OCI-M2 (cell line): ENCODE data around the gene GAN.

Source experiments
- DNase-seq: peaks from one replicate; lab custom pipeline; 2025; ENCODE audit not compliant: unreplicated experiment; lab: John Stamatoyannopoulos, UW

The GAN gene

GRCh38 chr16:81314603-81315270 is at the start of gene GAN:
Gene GAN (plus strand): TSS chr16:81314962. CDS start chr16:81315114, 152 bp downstream.
- peak; percentile 59 for DNase-seq

GRCh38 chr16:81265052-81265451 is 49.7 kb upstream of the GAN start:
- DNase-seq, result no peak

- no peak for DNase-seq
These were observed 48.9 kb upstream of the GAN start for GRCh38 chr16:81265658-81266451.

GRCh38 chr16:81266680-81267095 is 48.1 kb upstream of the GAN start:
- no peak for DNase-seq

- no peak for DNase-seq
These were observed 46.3 kb upstream of the GAN start for GRCh38 chr16:81268509-81268908.

- no peak for DNase-seq
These were observed 41.4 kb upstream of the GAN start for GRCh38 chr16:81273223-81273950.

GRCh38 chr16:81275064-81275532 is 39.7 kb upstream of the GAN start:
- no peak for DNase-seq

- no peak for DNase-seq
These were observed 39.0 kb upstream of the GAN start for GRCh38 chr16:81275795-81276194.

- DNase-seq, result no peak
These were observed 38.4 kb upstream of the GAN start for GRCh38 chr16:81276323-81276722.

GRCh38 chr16:81277541-81278080 is 37.2 kb upstream of the GAN start:
- DNase-seq, result no peak

GRCh38 chr16:81278526-81278925 is 36.2 kb upstream of the GAN start:
- DNase-seq, result no peak

- no peak for DNase-seq
These were observed 35.4 kb upstream of the GAN start for GRCh38 chr16:81279392-81279791.

GRCh38 chr16:81280393-81280792 is 34.4 kb upstream of the GAN start:
- DNase-seq, result no peak

GRCh38 chr16:81283044-81283443 is 31.7 kb upstream of the GAN start:
- no peak for DNase-seq

- DNase-seq, result no peak
These were observed 29.7 kb upstream of the GAN start for GRCh38 chr16:81284995-81285600.

GRCh38 chr16:81286190-81286589 is 28.6 kb upstream of the GAN start:
- DNase-seq, result no peak

GRCh38 chr16:81291117-81291516 is 23.6 kb upstream of the GAN start:
- DNase-seq, result no peak

GRCh38 chr16:81292936-81293335 is 21.8 kb upstream of the GAN start:
- no peak for DNase-seq

GRCh38 chr16:81293909-81294802 is 20.6 kb upstream of the GAN start:
- no peak for DNase-seq

GRCh38 chr16:81296631-81297030 is 18.1 kb upstream of the GAN start:
- DNase-seq, result no peak
